ENCODE results near the gene AGXT2. TPM values are rescaled to one million over a fixed set of nuclear protein-coding genes. Genes with fewer than 3 reads are reported as not detected.

AGXT2 gene
- total and polyA plus RNA-seq, 10 of the 15 experiments (the other 5 are each of a cell fraction or from before 2014, with no cell fraction given) = not detected

- TF ChIP-seq, protein P1, sequence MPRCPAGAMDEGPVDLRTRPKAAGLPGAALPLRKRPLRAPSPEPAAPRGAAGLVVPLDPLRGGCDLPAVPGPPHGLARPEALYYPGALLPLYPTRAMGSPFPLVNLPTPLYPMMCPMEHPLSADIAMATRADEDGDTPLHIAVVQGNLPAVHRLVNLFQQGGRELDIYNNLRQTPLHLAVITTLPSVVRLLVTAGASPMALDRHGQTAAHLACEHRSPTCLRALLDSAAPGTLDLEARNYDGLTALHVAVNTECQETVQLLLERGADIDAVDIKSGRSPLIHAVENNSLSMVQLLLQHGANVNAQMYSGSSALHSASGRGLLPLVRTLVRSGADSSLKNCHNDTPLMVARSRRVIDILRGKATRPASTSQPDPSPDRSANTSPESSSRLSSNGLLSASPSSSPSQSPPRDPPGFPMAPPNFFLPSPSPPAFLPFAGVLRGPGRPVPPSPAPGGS (IDR thresholded peaks at IDR 0.05; ENCODE audit: borderline replicate concordance, insufficient read depth, low read depth, low read length, poor library complexity, severe bottlenecking) = no peak
- TF ChIP-seq HDGF (IDR thresholded peaks at IDR 0.05) = no peak
Measured at GRCh38 chr5:34991486-34992238, 56.1 kb downstream of the AGXT2 start (continued).

DNA sequence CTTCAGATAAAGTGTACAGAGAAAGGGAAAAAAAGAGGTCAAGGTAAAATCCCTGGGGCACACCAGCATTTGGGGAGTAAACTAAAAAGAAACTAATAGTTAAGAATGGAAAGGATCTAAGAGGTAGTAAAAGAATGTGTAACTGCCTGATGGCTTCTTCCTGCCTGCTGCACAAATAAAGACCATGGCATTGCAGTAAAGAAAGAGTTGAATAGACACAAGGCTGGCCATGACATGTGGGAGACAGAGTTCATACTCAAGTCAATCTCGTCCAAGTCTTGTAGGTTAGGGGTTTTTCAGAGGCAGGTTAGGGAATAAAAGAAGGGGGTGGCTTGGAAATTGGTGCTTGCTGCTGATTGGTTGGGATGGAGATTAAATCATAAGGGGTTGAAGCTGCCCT, 60.8 kb downstream of the AGXT2 start:
- SMC1A ChIA-PET (ENCODE audit: uncharacterized antibody, unreplicated experiment) = no interaction called here
- Histone ChIP-seq H4K20me1 (ENCODE audit: control insufficient read depth, insufficient read depth) (no peaks in the 10 kb centered on the region), H3K79me2 (ENCODE audit: control insufficient read depth, insufficient read depth, low read length) (no peaks in the 10 kb centered on the region), H3K9ac (ENCODE audit: control insufficient read depth, insufficient read depth, low read length) (no peak overlapping the region), H3K36me3 (ENCODE audit: control insufficient read depth in 2 of 2, insufficient read depth in 2 of 2, low read length in 1 of 2) (no peaks in the 10 kb centered on the region), H3K27me3 (replicated peaks in 1 of 2; ENCODE audit: control insufficient read depth in 2 of 2, insufficient read depth in 2 of 2, low read length in 1 of 2) (no peaks in the 10 kb centered on the region), H3K4me2 (ENCODE audit: control insufficient read depth, insufficient read depth) (no peak overlapping the region), H2AFZ (ENCODE audit: control insufficient read depth, low read depth, low read length) (no peak overlapping the region), H3K9me3 (replicated peaks; ENCODE audit: control insufficient read depth, insufficient read depth, low read length) (no peaks in the 10 kb centered on the region; the same call in 2 of the 3 replicates), H3K27ac (ENCODE audit: control insufficient read depth, insufficient read depth) (no peak overlapping the region), H3K4me1 (ENCODE audit: control insufficient read depth, insufficient read depth, low read length) (no peaks in the 10 kb centered on the region), H3K4me3 (no peak overlapping the region)
- no TSS peak for BruUV-seq (replicated peaks)
- intact Hi-C loops (cut with micrococcal nuclease; ENCODE audit: unreplicated experiment) (no loop called here), in situ Hi-C loops (cut with MboI) (no loop called here)
- POLR2A ChIA-PET = no interaction called here
- DNase-seq (ENCODE audit: low read depth, low spot score) (no peak), FAIRE-seq (no peak), ATAC-seq (no peak)
- RAD21 ChIA-PET (ENCODE audit: unreplicated experiment) = no interaction called here
- WGBS (ENCODE audit: insufficient coverage, insufficient replicate concordance, low lambda C conversion rate, missing lambda C conversion rate) = 8% methylated on average over 1 of the region's 1 CpG
- CTCF ChIA-PET = no interaction called here
- no peak for TF ChIP-seq PML (IDR thresholded peaks at IDR 0.05; ENCODE audit: low read length)
- no peak for TF ChIP-seq ZNF24 (IDR thresholded peaks at IDR 0.05)
- TF ChIP-seq SPI1 (IDR thresholded peaks at IDR 0.05; ENCODE audit: borderline replicate concordance, insufficient read depth, low read depth, low read length) = no peak
- no peak for TF ChIP-seq BMI1 (IDR thresholded peaks at IDR 0.05; ENCODE audit: borderline replicate concordance)
- TF ChIP-seq CEBPB (IDR thresholded peaks at IDR 0.05; ENCODE audit: borderline replicate concordance in 1 of 2, low read depth in 2 of 2, low read length in 2 of 2) = no peak
- TF ChIP-seq E2F4 (IDR thresholded peaks at IDR 0.05; ENCODE audit: low read depth, low read length) = no peak
- no peak for TF ChIP-seq HSF1 (IDR thresholded peaks at IDR 0.05; ENCODE audit: low read depth, low read length)
- TF ChIP-seq SRF (IDR thresholded peaks at IDR 0.05; ENCODE audit: low read depth in 2 of 2, low read length in 2 of 2) = no peak
- no peak for TF ChIP-seq NBN (IDR thresholded peaks at IDR 0.05)
- TF ChIP-seq, protein P2, sequence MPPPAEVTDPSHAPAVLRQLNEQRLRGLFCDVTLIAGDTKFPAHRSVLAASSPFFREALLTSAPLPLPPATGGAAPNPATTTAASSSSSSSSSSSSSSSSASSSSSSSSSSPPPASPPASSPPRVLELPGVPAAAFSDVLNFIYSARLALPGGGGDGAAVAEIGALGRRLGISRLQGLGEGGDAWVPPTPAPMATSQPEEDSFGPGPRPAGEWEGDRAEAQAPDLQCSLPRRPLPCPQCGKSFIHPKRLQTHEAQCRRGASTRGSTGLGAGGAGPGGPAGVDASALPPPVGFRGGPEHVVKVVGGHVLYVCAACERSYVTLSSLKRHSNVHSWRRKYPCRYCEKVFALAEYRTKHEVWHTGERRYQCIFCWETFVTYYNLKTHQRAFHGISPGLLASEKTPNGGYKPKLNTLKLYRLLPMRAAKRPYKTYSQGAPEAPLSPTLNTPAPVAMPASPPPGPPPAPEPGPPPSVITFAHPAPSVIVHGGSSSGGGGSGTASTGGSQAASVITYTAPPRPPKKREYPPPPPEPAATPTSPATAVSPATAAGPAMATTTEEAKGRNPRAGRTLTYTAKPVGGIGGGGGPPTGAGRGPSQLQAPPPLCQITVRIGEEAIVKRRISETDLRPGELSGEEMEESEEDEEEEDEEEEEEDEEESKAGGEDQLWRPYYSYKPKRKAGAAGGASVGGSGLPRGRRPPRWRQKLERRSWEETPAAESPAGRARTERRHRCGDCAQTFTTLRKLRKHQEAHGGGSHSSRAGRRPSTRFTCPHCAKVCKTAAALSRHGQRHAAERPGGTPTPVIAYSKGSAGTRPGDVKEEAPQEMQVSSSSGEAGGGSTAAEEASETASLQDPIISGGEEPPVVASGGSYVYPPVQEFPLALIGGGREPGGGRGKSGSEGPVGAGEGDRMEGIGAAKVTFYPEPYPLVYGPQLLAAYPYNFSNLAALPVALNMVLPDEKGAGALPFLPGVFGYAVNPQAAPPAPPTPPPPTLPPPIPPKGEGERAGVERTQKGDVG (CRISPR knock-in tag; IDR thresholded peaks at IDR 0.05) = no peak
- no peak for TF ChIP-seq ETV6 (conservative IDR thresholded peaks at IDR 0.05 in 1 of 2, IDR thresholded peaks at IDR 0.05 in 1 of 2; ENCODE audit: borderline replicate concordance in 1 of 2, low read depth in 1 of 2)
- TF ChIP-seq TAF1 (IDR thresholded peaks at IDR 0.05; ENCODE audit: borderline replicate concordance, low read depth, low read length) = no peak

All from GM12878 (cell line).